ENCODE results near the gene OR10G8. TPM values are rescaled to one million over a fixed set of nuclear protein-coding genes. Genes with fewer than 3 reads are reported as not detected.

OR10G8 gene
- total RNA-seq, 1 donor from 2014 or later = not detected

GRCh38 chr11:124077266-124077665 is 50.7 kb downstream of the OR10G8 start:
- POLR2A ChIA-PET = no interaction called here
- Mint-ChIP-seq H3K36me3 (ENCODE audit: low read depth) (no peaks in the 10 kb centered on the region), H3K9me3 (no peaks in the 10 kb centered on the region), H3K27me3 (peaks cover 14% of the 10 kb centered on the region), H3K27ac (no peak overlapping the region), H3K4me3 (no peak overlapping the region), H3K4me1 (peaks cover 8% of the 10 kb centered on the region)
- ATAC-seq (ENCODE audit: low read depth) (no peak), DNase-seq (no peak)
- CTCF ChIA-PET = no interaction called here
- TF ChIP-seq, protein P1, sequence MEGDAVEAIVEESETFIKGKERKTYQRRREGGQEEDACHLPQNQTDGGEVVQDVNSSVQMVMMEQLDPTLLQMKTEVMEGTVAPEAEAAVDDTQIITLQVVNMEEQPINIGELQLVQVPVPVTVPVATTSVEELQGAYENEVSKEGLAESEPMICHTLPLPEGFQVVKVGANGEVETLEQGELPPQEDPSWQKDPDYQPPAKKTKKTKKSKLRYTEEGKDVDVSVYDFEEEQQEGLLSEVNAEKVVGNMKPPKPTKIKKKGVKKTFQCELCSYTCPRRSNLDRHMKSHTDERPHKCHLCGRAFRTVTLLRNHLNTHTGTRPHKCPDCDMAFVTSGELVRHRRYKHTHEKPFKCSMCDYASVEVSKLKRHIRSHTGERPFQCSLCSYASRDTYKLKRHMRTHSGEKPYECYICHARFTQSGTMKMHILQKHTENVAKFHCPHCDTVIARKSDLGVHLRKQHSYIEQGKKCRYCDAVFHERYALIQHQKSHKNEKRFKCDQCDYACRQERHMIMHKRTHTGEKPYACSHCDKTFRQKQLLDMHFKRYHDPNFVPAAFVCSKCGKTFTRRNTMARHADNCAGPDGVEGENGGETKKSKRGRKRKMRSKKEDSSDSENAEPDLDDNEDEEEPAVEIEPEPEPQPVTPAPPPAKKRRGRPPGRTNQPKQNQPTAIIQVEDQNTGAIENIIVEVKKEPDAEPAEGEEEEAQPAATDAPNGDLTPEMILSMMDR (IDR thresholded peaks at IDR 0.05) = no peak
- intact Hi-C loops (cut with micrococcal nuclease) = loop anchor here (10.0 kb wide), 1 partner anchor 688 kb away; the partner anchor contains the start of gene ESAM

GRCh38 chr11:124078591-124078990 is 52.0 kb downstream of the OR10G8 start:
- H3K9me3 Mint-ChIP-seq = no peaks in the 10 kb centered on the region
- peaks cover 8% of the 10 kb centered on the region for H3K4me1 Mint-ChIP-seq
- CTCF ChIA-PET = no interaction called here
- TF ChIP-seq, protein P1 (IDR thresholded peaks at IDR 0.05) = no peak
- intact Hi-C loops (cut with micrococcal nuclease) = loop anchor here (10.0 kb wide), 1 partner anchor 686 kb away; the partner anchor contains the start of gene ESAM
- no peak overlapping the region for H3K4me3 Mint-ChIP-seq
- peaks cover 14% of the 10 kb centered on the region for H3K27me3 Mint-ChIP-seq
- ATAC-seq (ENCODE audit: low read depth) = no peak
- H3K27ac Mint-ChIP-seq = no peak overlapping the region
- no peaks in the 10 kb centered on the region for H3K36me3 Mint-ChIP-seq (ENCODE audit: low read depth)
- DNase-seq = no peak
- POLR2A ChIA-PET = no interaction called here

GRCh38 chr11:124079631-124080326 is 53.2 kb downstream of the OR10G8 start:
- intact Hi-C loops (cut with micrococcal nuclease) = loop anchor here (10.0 kb wide), 1 partner anchor 685 kb away; the partner anchor contains the start of gene ESAM
- POLR2A ChIA-PET = no interaction called here
- H3K36me3 Mint-ChIP-seq (ENCODE audit: low read depth) = no peaks in the 10 kb centered on the region
- DNase-seq (no peak), ATAC-seq (ENCODE audit: low read depth) (no peak)
- H3K27me3 Mint-ChIP-seq = peaks cover 20% of the 10 kb centered on the region
- H3K9me3 Mint-ChIP-seq = no peaks in the 10 kb centered on the region
- CTCF ChIA-PET = interaction anchor here (1.2 to 1.3 kb wide), 2 partner anchors 8 to 10 kb away, joined by 3 to 5 read pairs; no protein-coding TSS in a partner anchor
- TF ChIP-seq, protein P1 (IDR thresholded peaks at IDR 0.05) = no peak
- peaks cover 8% of the 10 kb centered on the region for H3K4me1 Mint-ChIP-seq
- H3K4me3 Mint-ChIP-seq = no peak overlapping the region
- no peak overlapping the region for H3K27ac Mint-ChIP-seq

Other genes starting within 250 kb of the OR10G8 start
- gene OR6M1, start 220.4 kb upstream of the OR10G8 start, total RNA-seq = not detected in 2 replicates
- not detected in 2 replicates for gene TMEM225, start 141.1 kb upstream of the OR10G8 start, total RNA-seq
- gene OR8D4, start 124.6 kb upstream of the OR10G8 start, total RNA-seq = not detected in 2 replicates
- not detected in 2 replicates for gene OR4D5, start 87.2 kb upstream of the OR10G8 start, total RNA-seq
- not detected in 2 replicates for gene OR6T1, start 83.0 kb upstream of the OR10G8 start, total RNA-seq
- not detected in 2 replicates for gene OR10S1, start 49.0 kb upstream of the OR10G8 start, total RNA-seq
- gene OR10G6, start 31.6 kb upstream of the OR10G8 start, total RNA-seq = not detected in 2 replicates
- not detected in 2 replicates for gene OR10G4, start 13.8 kb upstream of the OR10G8 start, total RNA-seq
- gene OR10G9, start 3.8 kb upstream of the OR10G8 start, total RNA-seq = not detected in 2 replicates
- not detected in 2 replicates for gene OR10G7, start 14.5 kb downstream of the OR10G8 start, total RNA-seq
- gene VWA5A, start 88.7 kb downstream of the OR10G8 start, total RNA-seq = 1.5 and 2.1 TPM in 2 replicates
- not detected in 2 replicates for gene OR10D3, start 156.5 kb downstream of the OR10G8 start, total RNA-seq
- not detected in 2 replicates for gene OR8G1, start 214.3 kb downstream of the OR10G8 start, total RNA-seq
- gene OR8G5, start 229.6 kb downstream of the OR10G8 start, total RNA-seq = not detected in 2 replicates